HCT116 (cell line): ENCODE results near the gene TAL1. TPM values are rescaled to one million over a fixed set of nuclear protein-coding genes. Genes with fewer than 3 reads are reported as not detected.

Source experiments
- ATAC-seq: fragments of 200-7000 bp; cut with Tn5 transposase; 2 replicates; pipeline ENCODE4 v1.9.1; 2020; ENCODE audit warnings: mild to moderate bottlenecking, moderate library complexity
- BruUV-seq: library from RNA; stranded (reverse); fragments of 400-500 nt; replicated peaks from 2 replicates; lab custom pipeline; 2021; lab: Mats Ljungman, UMichigan
- CTCF ChIA-PET: fragments of 300-600 bp; sonication (Branson Sonifier 250); formaldehyde crosslinking; loops from one replicate; lab custom pipeline; 2021; ENCODE audit warnings: antibody characterized with exemption; lab: Charles Lee
- POLR2A ChIA-PET: fragments of 300-600, 350-600 bp; sonication (Branson Sonifier 250); formaldehyde crosslinking; loops from one replicate; lab custom pipeline; 2021; ENCODE audit warnings: antibody characterized with exemption; lab: Charles Lee
- RAD21 ChIA-PET, 2 experiments: fragments of 300-600 bp; sonication (Branson Sonifier 250); formaldehyde crosslinking; loops; one replicate each; lab custom pipeline; 2023; ENCODE audit warnings: low total read pairs in 2 of 2; ENCODE audit not compliant: uncharacterized antibody in 2 of 2, unreplicated experiment in 2 of 2, low non-redundant PET in 1 of 2; lab: Charles Lee
- DNase-seq: peaks from one replicate; pipeline ENCODE4 v3.0.0-alpha.2; 2010; ENCODE audit warnings: low read depth, low spot score
- H2AFZ ChIP-seq: fragments of 200-600 bp; shearing (Covaris generic), sonication (generic); 2 replicates; pipeline ENCODE4 v1.6.1; 2017; ENCODE audit warnings: low read depth, mixed run types, mixed read lengths, antibody characterized with exemption, low read length; ENCODE audit not compliant: poor library complexity, severe bottlenecking
- H3K27ac ChIP-seq: 2 replicates; pipeline ENCODE4 v1.5.1; 2012; ENCODE audit warnings: low read depth, low read length
- H3K27me3 ChIP-seq: fragments of 200-600 bp; sonication (generic); 2 replicates; pipeline ENCODE4 v1.6.1; 2016; ENCODE audit warnings: mixed run types, low read length, mixed read lengths; ENCODE audit not compliant: insufficient read depth
- H3K36me3 ChIP-seq, 2 experiments: fragments of 200-500 bp in 1 of 2; fragments of 200-600 bp in 1 of 2; sonication (Bioruptor generic) in 1 of 2; sonication (generic) in 1 of 2; 2 replicates each; pipeline versions ENCODE4 v1.5.1 to v1.6.1; 2014 to 2016; ENCODE audit warnings: low read length in 2 of 2, inconsistent platforms in 1 of 2, mixed read lengths in 1 of 2, mixed run types in 1 of 2; ENCODE audit not compliant: insufficient read depth in 2 of 2, control insufficient read depth in 1 of 2
- H3K4me1 ChIP-seq, 2 experiments: fragments of 200-600 bp in 1 of 2; sonication (generic) in 1 of 2; 2 replicates each; pipeline versions ENCODE4 v1.5.1 to v1.6.1; 2012 to 2017; ENCODE audit warnings: low read length in 2 of 2, inconsistent platforms in 1 of 2, mild to moderate bottlenecking in 1 of 2, mixed read lengths in 1 of 2, mixed run types in 1 of 2, moderate library complexity in 1 of 2; ENCODE audit not compliant: insufficient read depth in 2 of 2, control insufficient read depth in 1 of 2
- H3K4me2 ChIP-seq: fragments of 200-600 bp; sonication (generic); 2 replicates; pipeline ENCODE4 v1.6.1; 2017; ENCODE audit warnings: mixed run types, low read length, mixed read lengths
- H3K4me3 ChIP-seq, 2 experiments: fragments of 200-600 bp in 1 of 2; sonication (generic) in 1 of 2; replicated peaks in 1 of 2; 2 replicates each; pipeline ENCODE4 v1.5.1; 2011 to 2016; ENCODE audit warnings: low read length in 2 of 2, control low read depth in 1 of 2, low read depth in 1 of 2, mild to moderate bottlenecking in 1 of 2, mixed read lengths in 1 of 2, mixed run types in 1 of 2
- H3K79me2 ChIP-seq: fragments of 200-600 bp; sonication (generic); 2 replicates; pipeline ENCODE4 v1.6.1; 2017; ENCODE audit warnings: mild to moderate bottlenecking, mixed run types, low read length, moderate library complexity, mixed read lengths; ENCODE audit not compliant: insufficient read depth
- H3K9ac ChIP-seq: fragments of 200-600 bp; sonication (generic); 2 replicates; pipeline ENCODE4 v1.6.1; 2016; ENCODE audit warnings: low read length, mixed read lengths
- H3K9me2 ChIP-seq: fragments of 200-600 bp; sonication (generic), shearing (Covaris generic); 2 replicates; pipeline ENCODE4 v1.6.1; 2017; ENCODE audit warnings: mixed run types, mild to moderate bottlenecking, moderate library complexity; ENCODE audit not compliant: insufficient read depth
- H3K9me3 ChIP-seq, 2 experiments: fragments of 200-500 bp in 1 of 2; fragments of 200-600 bp in 1 of 2; sonication (Bioruptor generic) in 1 of 2; sonication (generic) in 1 of 2; 2 replicates each; pipeline ENCODE4 v1.6.1; 2014 to 2017; ENCODE audit warnings: low read length in 2 of 2, mixed read lengths in 2 of 2, inconsistent platforms in 1 of 2, low read depth in 1 of 2, mild to moderate bottlenecking in 1 of 2, mixed run types in 1 of 2, moderate library complexity in 1 of 2; ENCODE audit not compliant: control insufficient read depth in 1 of 2, insufficient read depth in 1 of 2
- H4K20me1 ChIP-seq: fragments of 200-600 bp; sonication (generic), shearing (Covaris generic); 2 replicates; pipeline ENCODE4 v1.6.1; 2017; ENCODE audit warnings: mixed run types, mild to moderate bottlenecking, moderate library complexity; ENCODE audit not compliant: insufficient read depth
- CBX3 ChIP-seq: IDR thresholded peaks from 2 replicates; pipeline ENCODE4 v1.6.1; 2012; ENCODE audit warnings: low read depth
- CEBPB ChIP-seq: IDR thresholded peaks from 2 replicates; pipeline ENCODE4 v1.6.1; 2012; ENCODE audit warnings: low read depth
- CTCF ChIP-seq, 3 experiments: fragments of 200-600 bp in 1 of 3; sonication (generic) in 1 of 3; IDR thresholded peaks in 2 of 3; conservative IDR thresholded peaks in 1 of 3; 2 replicates each; pipeline ENCODE4 v1.5.1; 2012 to 2017; ENCODE audit warnings: low read depth in 2 of 3, low read length in 2 of 3, antibody characterized with exemption in 1 of 3, borderline replicate concordance in 1 of 3, control low read depth in 1 of 3, mild to moderate bottlenecking in 1 of 3, mixed read lengths in 1 of 3, mixed run types in 1 of 3, moderate library complexity in 1 of 3; ENCODE audit not compliant: insufficient read depth in 1 of 3
- EGR1 ChIP-seq: IDR thresholded peaks from 2 replicates; pipeline ENCODE4 v1.6.1; 2012; ENCODE audit warnings: low read depth
- ELF1 ChIP-seq: IDR thresholded peaks from 2 replicates; pipeline ENCODE4 v1.6.1; 2012; ENCODE audit warnings: low read depth, borderline replicate concordance
- EZH2 ChIP-seq: fragments of 200-600 bp; sonication (generic); IDR thresholded peaks from 2 replicates; pipeline ENCODE4 v1.6.1; 2017; ENCODE audit warnings: antibody characterized with exemption, mixed run types
- EZH2phosphoT487 ChIP-seq: fragments of 200-600 bp; IDR thresholded peaks from 2 replicates; pipeline ENCODE4 v1.6.1; 2018; ENCODE audit warnings: antibody characterized with exemption, borderline replicate concordance
- FOSL1 ChIP-seq: IDR thresholded peaks from 2 replicates; pipeline ENCODE4 v1.6.1; 2012; ENCODE audit warnings: low read depth
- JUND ChIP-seq: IDR thresholded peaks from 2 replicates; pipeline ENCODE4 v1.6.1; 2012
- MAX ChIP-seq: IDR thresholded peaks from 2 replicates; pipeline ENCODE4 v1.6.1; 2012
- POLR2A ChIP-seq: IDR thresholded peaks from 2 replicates; pipeline ENCODE4 v1.7.0; 2011; ENCODE audit warnings: borderline replicate concordance; ENCODE audit not compliant: insufficient read depth, insufficient read length; ENCODE audit errors: extremely low read depth
- POLR2AphosphoS5 ChIP-seq: IDR thresholded peaks from 2 replicates; pipeline ENCODE4 v1.6.1; 2011; ENCODE audit warnings: mild to moderate bottlenecking, low read depth, low read length, moderate library complexity
- SP1 ChIP-seq: IDR thresholded peaks from 2 replicates; pipeline ENCODE4 v1.6.1; 2012; ENCODE audit warnings: low read depth
- SRF ChIP-seq: IDR thresholded peaks from 2 replicates; pipeline ENCODE4 v1.6.1; 2012; ENCODE audit warnings: low read depth
- TCF7L2 ChIP-seq: IDR thresholded peaks from 2 replicates; pipeline ENCODE4 v1.7.0; 2011; ENCODE audit warnings: borderline replicate concordance, inconsistent platforms; ENCODE audit not compliant: insufficient read depth, insufficient read length; ENCODE audit errors: extremely low read depth
- YY1 ChIP-seq: IDR thresholded peaks from 2 replicates; pipeline ENCODE4 v1.6.1; 2011; ENCODE audit warnings: low read length, low read depth, moderate library complexity, mild to moderate bottlenecking; ENCODE audit not compliant: insufficient replicate concordance; ENCODE audit errors: extremely low read depth
- ZNF274 ChIP-seq: fragments of 200-500 bp; sonication (Bioruptor generic); IDR thresholded peaks from 2 replicates; pipeline ENCODE4 v1.6.1; 2014; ENCODE audit warnings: mild to moderate bottlenecking, low read depth, low read length, inconsistent platforms
- intact Hi-C: fragments of 100-400 bp; cut with micrococcal nuclease; formaldehyde crosslinking; loops from 2 replicates; pipeline ENCODE4 v1.10.0; 2022
- total RNA-seq: library from RNA; stranded (reverse); gene quantifications from one replicate; pipeline ENCODE4 v1.2.1, GENCODE V29; 2021; ENCODE audit not compliant: unreplicated experiment

The TAL1 gene
- total RNA-seq, 1 experiment from 2014 or later = 0.05 TPM

GRCh38 chr1:47208374-47208850 is 23.6 kb downstream of the TAL1 start:
- TF ChIP-seq CTCF (IDR thresholded peaks at IDR 0.05 in 2 of 3, conservative IDR thresholded peaks at IDR 0.05 in 1 of 3; ENCODE audit: borderline replicate concordance in 1 of 3, insufficient read depth in 1 of 3, low read depth in 2 of 3, low read length in 2 of 3) = no peak
- no peak for TF ChIP-seq EZH2
- no peak for TF ChIP-seq CEBPB
- no peak for TF ChIP-seq TCF7L2
- no peak for TF ChIP-seq SRF
- no peak for TF ChIP-seq JUND
- no peak for TF ChIP-seq POLR2AphosphoS5
- TF ChIP-seq EGR1 = no peak
- TF ChIP-seq SP1 = no peak
- TF ChIP-seq EZH2phosphoT487 = no peak
- no peak for TF ChIP-seq CBX3
- TF ChIP-seq POLR2A = no peak
- no peak for TF ChIP-seq ELF1
- no peak for TF ChIP-seq MAX
- TF ChIP-seq ZNF274 = no peak
- TF ChIP-seq FOSL1 = no peak
- no peak for TF ChIP-seq YY1
- no peak for ATAC-seq
- POLR2A ChIA-PET = no interaction called here

More at GRCh38 chr1:47208374-47208850, 23.6 kb downstream of the TAL1 start:
- no peaks in the 10 kb centered on the region for H3K36me3 ChIP-seq
- H3K9me3 ChIP-seq = peaks cover 0 to under 1% of the 10 kb centered on the region in 2 experiments; a peak in 2 of 4 replicates
- no peak overlapping the region for H3K4me3 ChIP-seq
- H3K4me1 ChIP-seq = no peaks in the 10 kb centered on the region
- no peaks in the 10 kb centered on the region for H3K27me3 ChIP-seq
- BruUV-seq = no TSS peak
- H3K4me2 ChIP-seq = no peak overlapping the region
- no peaks in the 10 kb centered on the region for H3K9me2 ChIP-seq
- H3K79me2 ChIP-seq = no peaks in the 10 kb centered on the region
- H3K27ac ChIP-seq = no peak overlapping the region
- H3K9ac ChIP-seq = no peak overlapping the region
- intact Hi-C loops = no loop called here
- H2AFZ ChIP-seq = no peak overlapping the region
- H4K20me1 ChIP-seq = no peaks in the 10 kb centered on the region
- ChIA-PET RAD21 (no interaction called here), CTCF (no interaction called here)
- DNase-seq = no peak
